Stimulated activated CD8-positive, alpha-beta memory T cell treated with anti-CD3 and anti-CD28 coated beads, Interleukin-15, amount 100 ng/mL, for 48 hours (primary cell): ENCODE results near the gene PDIA2.
"Not testable (repeated sequence)": the region's sequence is repeated elsewhere in the genome, so short reads cannot be mapped to it uniquely, and the experiment has no call there.

Experiments used
- DNase-seq, 2 donors: peaks; one replicate each; pipeline ENCODE4 v3.0.0-alpha.2; 2020; ENCODE audit warnings: low read depth in 2 of 2

Gene PDIA2

GRCh38 chr16:263944-264343 lies 19.0 kb upstream of the PDIA2 start:
- no peak for DNase-seq

DNA sequence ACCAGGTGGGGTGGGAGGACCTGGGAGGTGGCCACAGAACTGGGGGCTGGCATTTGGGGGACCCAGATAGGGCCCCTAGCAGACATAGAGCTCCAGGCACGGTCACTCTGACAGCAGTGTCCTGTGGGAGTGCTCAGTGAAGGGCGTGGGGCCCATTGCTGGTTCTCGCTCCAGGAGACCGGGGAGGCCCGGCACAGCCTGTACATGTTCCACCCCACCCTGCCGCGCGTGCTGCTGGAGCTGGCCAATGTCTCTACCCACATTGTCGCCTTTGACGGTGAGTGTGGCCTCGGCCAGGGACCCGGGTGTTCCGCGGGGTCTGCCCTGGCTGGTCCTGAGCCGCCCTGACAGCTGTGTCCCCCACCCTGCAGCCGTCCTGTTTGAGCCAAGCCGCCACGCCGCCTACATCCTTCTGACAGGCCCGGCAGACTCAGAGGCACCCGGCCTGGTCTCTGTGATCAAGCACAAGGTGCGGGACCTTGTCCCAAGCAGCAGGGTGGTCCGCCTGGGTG lies 18.5 kb upstream of the PDIA2 start:
- no peak for DNase-seq

DNA sequence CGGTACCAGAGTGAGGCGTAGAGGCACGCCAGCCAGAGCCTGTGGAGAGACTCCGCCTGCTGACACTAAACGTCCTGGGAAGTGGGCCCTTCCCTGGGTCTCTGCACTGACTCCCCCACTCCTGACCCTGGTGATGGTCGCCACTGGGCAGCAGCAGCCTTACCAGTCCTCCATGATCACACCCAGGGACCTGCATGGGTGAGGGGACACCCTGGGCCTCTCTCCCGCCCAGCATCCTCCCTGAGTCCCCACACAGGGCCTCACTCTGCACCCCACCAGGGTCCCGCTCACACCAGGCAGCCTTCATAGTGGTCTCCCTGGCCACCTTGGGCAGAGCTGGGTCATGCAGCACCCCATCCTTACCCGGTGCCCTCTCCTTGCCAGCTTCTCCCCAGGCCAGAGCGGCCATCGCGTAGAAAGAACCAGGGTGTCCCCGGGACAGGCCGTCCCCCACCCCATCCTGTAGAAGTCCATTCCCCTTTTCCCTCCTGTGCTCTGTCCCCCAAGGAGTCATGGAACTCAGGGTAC lies 17.9 kb upstream of the PDIA2 start:
- no peak for DNase-seq

- no peak for DNase-seq
Observed at GRCh38 chr16:265711-266110, 17.3 kb upstream of the PDIA2 start.

GRCh38 chr16:266258-267164 lies 16.5 kb upstream of the PDIA2 start:
- no peak for DNase-seq

- DNase-seq, result not testable (repeated sequence)
Observed at GRCh38 chr16:267562-267961, 15.4 kb upstream of the PDIA2 start.

DNA sequence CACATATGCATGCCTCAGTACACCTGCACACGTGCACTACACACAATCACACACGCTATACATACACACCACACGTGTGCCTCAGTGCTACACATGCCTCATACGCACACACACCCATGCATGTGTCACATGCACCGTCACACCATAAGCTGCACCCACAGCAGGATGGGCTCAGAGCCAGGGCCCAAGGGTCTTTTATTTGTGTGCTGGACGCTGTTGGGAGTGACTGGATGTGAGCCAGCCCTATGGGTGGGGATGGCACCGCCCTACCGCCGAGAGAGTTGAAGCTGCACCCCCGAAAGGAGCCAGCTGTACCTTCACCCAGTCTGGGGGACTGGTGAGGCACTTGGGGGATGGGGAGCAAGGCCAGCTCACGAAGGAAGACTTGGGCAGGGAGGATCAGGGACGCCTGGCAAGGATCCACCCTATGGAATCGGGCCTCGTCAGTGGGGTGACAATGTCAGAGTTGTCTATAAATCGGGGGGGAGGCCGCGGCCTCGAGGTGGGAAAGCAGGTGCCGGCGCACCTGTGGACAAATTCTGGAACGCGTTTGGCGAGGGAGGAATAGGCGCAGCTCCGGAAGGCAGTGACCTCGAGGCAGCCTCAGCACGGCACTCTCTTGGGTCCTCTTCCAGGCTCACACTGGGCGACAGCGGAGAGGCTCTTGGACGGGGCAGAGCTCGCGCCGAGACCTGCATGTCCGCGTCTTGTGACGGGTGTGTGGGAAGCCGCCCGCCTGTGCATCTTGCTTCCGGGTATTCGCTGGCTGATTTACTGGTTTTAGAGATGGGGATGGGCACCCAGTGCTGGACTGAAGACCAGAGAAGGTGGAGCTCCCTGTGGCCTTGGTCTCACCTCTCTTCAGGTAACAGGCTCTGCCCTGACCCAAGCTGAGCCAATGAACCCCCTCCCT lies 14.6 kb upstream of the PDIA2 start:
- DNase-seq, result no peak

DNA sequence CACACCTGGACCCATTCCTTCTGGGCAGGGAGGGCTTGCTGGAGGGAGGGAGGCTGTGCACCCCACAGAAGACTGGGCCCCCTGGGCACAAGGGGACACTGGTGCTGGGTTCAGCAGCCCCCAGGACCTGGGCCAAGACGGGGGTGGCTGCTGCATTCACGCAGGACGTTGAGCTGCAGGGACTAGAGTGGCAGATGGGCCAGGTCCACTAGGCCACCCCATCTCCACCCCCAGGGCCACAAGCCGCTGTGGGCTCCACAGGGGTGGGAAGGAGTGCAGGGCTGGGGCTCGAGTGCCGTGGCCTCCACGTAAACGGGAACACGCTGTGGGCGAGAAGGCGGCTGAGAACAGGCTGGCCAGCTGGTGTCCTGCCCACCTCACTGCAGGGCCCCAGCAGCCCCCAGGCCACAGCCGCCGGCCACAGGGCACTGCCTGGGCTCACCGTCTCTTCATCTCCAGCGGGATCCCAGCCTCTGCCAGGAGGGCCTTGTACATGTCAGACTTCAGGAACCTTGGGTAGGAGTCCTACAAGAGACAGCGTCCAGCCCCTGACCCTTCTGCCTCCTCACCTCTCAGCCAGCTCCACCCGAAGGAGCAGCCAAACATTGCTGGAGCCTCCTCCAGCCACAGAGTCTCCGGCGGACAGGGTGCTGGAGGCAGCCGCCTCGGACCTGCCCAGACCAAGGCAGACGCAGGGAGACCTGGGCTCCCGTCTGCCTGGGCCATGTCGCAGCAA lies 13.7 kb upstream of the PDIA2 start:
- DNase-seq, result no peak

DNA sequence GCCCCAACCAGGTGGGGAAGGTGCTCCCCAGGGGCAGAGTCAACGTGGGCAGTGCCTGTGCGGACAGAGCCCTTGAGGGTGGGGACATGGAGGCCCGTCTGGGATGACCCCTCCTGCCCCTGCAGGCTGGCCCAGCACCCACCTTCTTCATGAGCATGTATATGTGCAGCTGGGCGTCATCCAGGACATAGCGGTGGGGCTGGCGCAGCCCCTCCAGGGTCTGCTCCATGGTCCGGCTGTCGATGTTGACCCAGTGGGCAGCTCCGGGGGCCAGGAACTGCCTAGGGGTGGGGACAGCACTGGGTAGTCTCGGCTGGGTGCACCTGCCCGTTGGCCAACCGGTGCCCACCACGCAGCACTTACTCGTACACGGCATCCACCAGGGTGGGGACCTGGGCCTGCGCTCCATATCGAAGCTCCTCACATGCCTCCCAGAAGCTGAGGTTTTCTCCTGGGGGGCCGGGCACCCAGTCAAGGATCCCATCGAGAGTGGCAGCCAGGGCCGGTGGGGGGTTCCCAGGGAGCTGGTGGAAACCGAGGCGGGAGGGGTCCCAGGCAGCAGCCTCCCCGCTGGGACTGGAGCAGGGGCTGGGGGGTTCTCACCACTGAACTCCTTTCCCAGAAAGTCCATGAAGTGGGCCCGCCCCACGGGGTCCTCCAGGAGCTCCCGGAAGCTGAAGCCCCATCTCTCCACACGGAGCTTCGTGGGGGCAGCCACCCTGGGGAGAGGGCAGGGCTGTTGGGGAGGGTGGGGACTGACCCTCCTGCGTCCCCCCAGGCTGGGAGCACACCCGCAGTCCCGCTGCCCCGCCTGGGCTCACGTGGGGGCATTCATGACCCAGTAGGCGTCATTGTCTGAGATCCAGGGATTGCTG lies 12.3 kb upstream of the PDIA2 start:
- no peak for DNase-seq

DNA sequence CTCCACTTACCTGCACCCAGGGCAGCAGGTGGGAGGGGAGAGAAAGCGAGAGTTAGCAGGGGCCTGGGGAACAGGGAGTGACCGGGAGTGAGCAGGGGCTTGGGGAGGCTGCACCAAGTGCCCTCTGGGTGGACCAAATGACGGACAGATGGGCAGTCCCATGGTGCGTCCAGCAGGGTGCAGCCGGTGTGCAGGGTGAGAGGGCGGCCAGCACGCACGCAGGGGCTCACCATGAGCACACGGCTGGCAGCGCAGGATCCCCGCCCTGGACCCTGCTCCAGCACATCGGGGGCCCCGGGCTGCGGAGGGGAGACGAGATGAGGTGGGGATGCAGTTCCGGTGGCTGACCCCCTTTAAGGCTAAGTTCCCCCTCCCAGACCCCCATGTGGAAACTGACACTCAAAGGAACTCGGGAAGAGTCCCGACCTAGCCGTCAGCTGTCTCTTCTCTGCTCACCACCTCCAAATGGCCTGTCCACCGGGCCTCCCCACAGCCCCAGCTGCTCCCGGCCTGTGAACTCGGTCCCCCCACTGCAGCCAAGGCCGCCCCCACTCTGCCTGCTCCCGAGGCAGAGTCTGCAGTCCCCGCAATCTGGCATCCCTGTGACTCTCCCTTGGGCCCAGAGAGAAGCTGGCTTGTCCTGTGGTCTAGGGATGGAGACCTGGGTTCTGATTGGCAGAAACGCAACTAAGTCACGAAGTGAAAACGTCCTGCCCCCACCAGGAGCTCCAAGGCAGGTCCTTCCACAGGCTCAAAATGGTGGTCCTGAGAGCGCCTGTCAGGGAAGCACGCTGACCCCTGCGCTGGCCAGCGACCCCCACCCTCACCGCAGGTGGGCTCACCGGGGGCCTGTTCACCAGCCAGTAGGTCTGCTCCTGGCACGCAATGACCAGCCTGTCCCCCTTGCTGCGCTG lies 10.1 kb upstream of the PDIA2 start:
- no peak for DNase-seq

- DNase-seq, result no peak
Observed at GRCh38 chr16:273547-274421, 9.2 kb upstream of the PDIA2 start.

DNA sequence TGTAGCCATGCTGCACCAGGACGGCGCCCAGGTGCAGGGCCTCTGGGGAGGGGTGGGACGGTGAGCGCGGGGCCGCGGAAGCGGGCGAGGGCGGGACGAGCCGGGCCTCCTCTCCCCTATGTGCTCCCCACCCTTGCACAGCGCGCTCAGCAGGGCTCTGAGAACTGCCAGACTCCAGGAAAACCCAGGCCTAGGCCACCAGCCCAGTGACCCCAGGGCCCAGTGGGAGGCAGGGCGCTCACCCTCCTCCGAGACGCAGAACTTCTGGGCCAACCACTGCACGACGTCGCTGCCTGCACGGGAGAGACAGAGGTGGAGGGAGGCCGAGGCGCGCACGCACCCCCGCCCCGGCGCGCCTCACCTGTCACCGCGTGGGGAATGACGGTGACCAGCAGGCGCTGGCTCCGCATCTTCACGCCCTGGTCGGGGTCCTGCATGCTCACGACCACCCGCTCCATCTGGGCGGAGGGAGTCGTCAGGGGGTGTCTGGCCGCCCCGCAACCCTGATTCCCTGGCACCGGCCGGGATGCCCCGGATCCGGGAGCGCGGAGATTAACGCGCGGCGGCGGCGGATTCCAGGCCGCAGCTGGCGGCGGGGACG lies 7.8 kb upstream of the PDIA2 start:
- DNase-seq, result no peak

GRCh38 chr16:275786-276232 lies 7.2 kb upstream of the PDIA2 start, which contains the start of gene RGS11:
Gene RGS11 (minus strand): TSS chr16:275944. CDS start chr16:275911, 33 bp downstream.
- DNase-seq, result no peak

GRCh38 chr16:276426-277077 lies 6.4 kb upstream of the PDIA2 start:
- no peak for DNase-seq

DNA sequence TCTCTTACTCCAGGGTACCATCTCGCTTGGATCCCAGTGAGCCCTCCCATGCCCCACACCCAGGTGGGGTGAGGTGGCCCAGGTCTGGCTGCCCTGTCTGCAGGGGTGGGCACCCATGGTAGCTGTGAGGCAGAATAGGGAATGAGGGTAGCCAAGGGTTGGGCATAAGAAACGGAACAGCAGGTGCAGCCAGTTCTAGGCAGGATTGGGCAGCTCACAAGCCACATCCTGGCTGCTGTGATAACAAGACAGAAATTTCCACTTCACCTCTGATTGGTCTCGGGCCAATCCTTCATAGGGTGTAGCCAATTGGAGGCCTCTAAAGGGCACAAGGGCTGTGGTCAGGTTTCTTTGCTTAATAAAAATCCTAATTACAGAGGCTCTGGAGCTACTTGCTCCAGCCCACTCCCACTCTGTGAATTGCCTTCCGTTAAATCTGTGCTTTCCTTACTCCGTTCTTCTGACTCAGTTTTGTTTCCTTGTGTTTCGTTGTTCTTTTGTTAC lies 4.0 kb upstream of the PDIA2 start:
- no peak for DNase-seq

GRCh38 chr16:279531-279930 lies 3.4 kb upstream of the PDIA2 start:
- no peak for DNase-seq

GRCh38 chr16:280005-280460 lies 2.9 kb upstream of the PDIA2 start:
- no peak for DNase-seq
